Right ventricle myocardium superior (tissue), 1 donor: ENCODE results near the gene TMEM205. TPM values are rescaled to one million over a fixed set of nuclear protein-coding genes. Genes with fewer than 3 reads are reported as not detected.
"Not testable (repeated sequence)": the region's sequence is repeated elsewhere in the genome, so short reads cannot be mapped to it uniquely, and the experiment has no call there.

Experiments
- ATAC-seq: fragments of 200-7000 bp; cut with Tn5 transposase; one replicate; pipeline ENCODE4 v1.9.1; 2020; ENCODE audit warnings: mild to moderate bottlenecking; ENCODE audit not compliant: poor library complexity
- DNase-seq: peaks from one replicate; pipeline ENCODE4 v3.0.0-alpha.2; 2020
- intact Hi-C: fragments of 100-400 bp; cut with DNase I; formaldehyde crosslinking; loops from one replicate; pipeline ENCODE4 v1.11.2; 2022
- total RNA-seq: library from RNA; stranded (reverse); fragmentation: NEBNext Ultra II Directional; extraction: Animal tissue kit (Norgen Biotek cat#: 25700); gene quantifications from one replicate; pipeline ENCODE4 v1.2.1, GENCODE V29; 2021
- donor health status: DM: no; HTN: yes; CAD: no; lungs with severe emphysema.

Gene TMEM205
- total RNA-seq, 1 donor from 2014 or later = 105 TPM

GRCh38 chr19:11374433-11375142 lies 28.5 kb upstream of the TMEM205 start, which contains the start of gene SWSAP1:
Gene SWSAP1 (plus strand): TSS chr19:11374666. CDS start chr19:11374681, 15 bp downstream.
- DNase-seq = peak; percentile 99
- peak; percentile 95 for ATAC-seq
- intact Hi-C loops = no loop called here

DNA sequence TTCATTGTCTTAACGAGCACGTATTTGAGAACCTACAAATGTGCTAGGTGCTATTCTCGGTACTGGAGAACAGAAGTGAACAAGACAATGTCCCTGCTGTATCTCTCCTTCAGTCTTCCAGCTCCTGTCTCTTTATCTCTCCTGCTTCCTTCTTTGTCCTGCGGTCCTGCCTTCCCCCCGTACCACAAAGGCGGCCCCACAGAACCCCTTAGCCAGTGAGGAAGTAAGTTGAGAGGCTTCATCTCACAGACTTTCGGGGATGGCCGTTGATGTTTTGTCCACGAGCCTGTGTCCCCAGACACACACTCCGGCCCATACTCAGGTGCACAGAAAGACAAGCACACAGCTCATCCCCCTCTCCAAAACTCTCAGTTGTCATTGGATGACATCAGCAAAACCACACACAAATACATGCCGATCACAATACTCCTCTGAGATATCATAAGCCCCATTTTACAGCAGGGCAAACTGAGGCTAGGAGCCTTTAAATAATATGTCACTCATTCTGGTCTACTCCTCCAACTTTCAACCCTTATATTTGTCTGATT lies 27.9 kb upstream of the TMEM205 start:
- ATAC-seq (no peak), DNase-seq (no peak)
- intact Hi-C loops = no loop called here

DNA sequence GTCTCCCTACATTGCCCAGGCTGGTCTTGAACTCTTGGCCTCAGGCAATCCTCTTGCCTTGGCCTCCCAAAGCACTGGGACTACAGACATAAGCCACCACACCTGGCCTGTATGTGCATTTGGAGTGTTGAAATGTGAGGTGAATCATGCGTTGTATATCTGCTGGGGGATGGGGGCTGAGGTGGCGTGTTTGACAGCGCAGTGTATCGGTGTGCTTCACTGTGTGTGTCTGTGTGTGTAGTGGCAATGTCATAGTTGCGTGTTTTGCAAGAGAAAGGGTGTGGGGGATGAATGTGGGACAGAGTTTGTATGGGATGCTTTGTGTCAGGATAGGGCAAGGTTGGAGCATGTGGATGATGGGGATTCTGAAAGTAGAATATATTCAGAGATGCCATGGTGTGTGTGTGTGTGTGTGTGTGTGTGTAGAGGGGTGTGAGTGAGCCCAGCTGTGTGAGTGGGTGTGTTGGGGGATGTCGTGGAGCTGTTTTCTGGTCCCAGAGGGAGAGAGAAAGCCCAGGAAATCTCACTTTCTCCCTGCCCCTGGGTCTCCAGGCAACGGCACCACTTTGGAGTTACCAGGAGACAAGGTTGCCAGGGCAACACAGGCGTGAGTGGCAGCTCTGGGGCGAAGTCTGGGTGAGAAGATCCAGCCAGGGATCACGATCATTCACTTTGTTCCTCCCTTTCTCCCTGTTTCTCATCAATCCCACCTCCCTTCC lies 27.3 kb upstream of the TMEM205 start:
- ATAC-seq = no peak
- intact Hi-C loops = no loop called here
- no peak for DNase-seq

- intact Hi-C loops = no loop called here
- no peak for ATAC-seq
Measured at GRCh38 chr19:11370744-11371143, 24.7 kb upstream of the TMEM205 start.

DNA sequence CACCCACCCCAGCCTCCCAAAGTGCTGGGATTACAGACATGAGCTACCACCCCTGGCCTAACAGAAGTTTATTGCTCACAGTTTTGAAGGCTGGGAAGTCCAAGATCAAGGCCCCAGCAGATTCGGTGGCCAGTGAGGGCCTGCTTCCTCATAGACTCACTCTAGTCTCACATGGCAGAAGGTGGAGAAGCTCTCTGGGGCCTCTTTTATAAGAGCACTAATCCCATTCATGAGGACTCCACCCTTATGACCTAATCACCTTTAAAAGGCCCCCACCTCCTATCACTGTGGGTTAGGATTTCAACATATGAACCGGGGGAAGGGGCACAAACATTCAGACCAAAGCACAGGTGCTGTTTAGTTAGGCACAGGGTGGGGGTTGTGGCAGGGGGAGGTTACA lies 21.5 kb upstream of the TMEM205 start:
- no peak for ATAC-seq
- no peak for DNase-seq
- intact Hi-C loops = no loop called here

More at GRCh38 chr19:11370744-11371143, 24.7 kb upstream of the TMEM205 start:
- DNase-seq = no peak

DNA sequence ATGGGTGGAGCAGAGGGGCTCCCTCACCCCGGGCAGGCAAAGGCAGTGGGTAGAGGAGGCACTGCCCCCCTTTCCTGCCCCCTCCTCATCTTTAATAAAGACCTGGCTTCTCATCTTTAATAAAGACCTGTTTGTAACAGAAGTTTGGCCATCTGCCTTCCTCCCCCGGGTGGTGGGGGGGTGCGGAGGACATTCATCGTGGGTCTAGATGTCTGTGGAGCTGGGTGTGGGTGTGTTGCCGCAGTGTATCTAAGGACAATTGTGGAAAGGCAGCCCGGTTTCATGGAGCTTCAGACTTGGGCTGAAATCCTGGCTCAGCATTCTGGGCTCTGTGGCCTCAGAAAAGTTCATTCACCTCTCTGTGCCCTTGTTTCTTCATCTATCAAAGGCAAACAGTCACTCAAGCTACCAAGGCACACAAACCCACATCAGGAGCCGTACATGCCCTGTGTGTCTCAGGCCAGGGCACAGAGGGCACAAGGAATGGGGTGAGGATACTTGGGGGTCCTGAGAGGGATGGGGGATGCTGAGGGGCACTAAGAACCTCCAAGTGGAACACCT lies 19.6 kb upstream of the TMEM205 start:
- intact Hi-C loops = no loop called here
- DNase-seq (no peak), ATAC-seq (no peak)

GRCh38 chr19:11364935-11365334 lies 18.9 kb upstream of the TMEM205 start:
- no peak for ATAC-seq
- intact Hi-C loops = no loop called here
- no peak for DNase-seq

GRCh38 chr19:11364296-11364904 lies 18.3 kb upstream of the TMEM205 start:
- ATAC-seq (no peak), DNase-seq (no peak)
- intact Hi-C loops = no loop called here

- no peak for ATAC-seq
- intact Hi-C loops = no loop called here
- no peak for DNase-seq
Measured at GRCh38 chr19:11363881-11364280, 17.8 kb upstream of the TMEM205 start.

- intact Hi-C loops = no loop called here
- DNase-seq (no peak), ATAC-seq (no peak)
Measured at GRCh38 chr19:11361771-11362731, 16.0 kb upstream of the TMEM205 start.

DNA sequence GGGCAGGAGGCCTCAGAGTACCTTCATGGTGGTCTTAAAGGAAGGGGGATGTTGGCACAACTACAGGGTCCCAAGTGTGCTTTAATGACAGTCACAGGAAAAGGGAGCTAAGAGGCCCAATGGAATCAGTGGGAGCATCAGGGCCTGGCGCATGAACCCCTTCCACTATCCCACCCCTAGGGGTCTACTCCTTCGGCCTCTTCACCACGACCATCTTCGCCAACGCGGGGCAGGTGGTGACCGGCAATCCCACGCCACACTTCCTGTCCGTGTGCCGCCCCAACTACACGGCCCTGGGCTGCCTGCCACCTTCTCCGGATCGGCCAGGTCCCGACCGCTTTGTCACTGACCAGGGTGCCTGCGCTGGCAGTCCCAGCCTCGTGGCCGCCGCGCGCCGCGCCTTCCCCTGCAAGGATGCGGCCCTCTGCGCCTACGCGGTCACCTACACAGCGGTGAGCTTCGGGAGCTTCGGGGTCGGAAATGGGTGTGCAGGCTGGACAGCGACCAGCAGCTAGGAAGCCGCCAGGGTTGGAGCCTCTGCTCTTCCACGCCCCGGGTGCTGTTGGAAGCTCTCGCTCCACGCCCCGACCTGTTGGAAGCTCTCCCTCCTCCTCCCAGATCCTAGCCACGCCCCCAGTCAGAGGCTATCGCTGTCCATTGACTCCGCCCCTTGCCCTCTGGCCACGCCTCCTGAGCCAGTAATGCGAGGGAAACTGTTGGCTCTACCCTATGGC lies 15.1 kb upstream of the TMEM205 start:
- DNase-seq = peak; percentile 63
- intact Hi-C loops = no loop called here
- peak; percentile 49 for ATAC-seq

DNA sequence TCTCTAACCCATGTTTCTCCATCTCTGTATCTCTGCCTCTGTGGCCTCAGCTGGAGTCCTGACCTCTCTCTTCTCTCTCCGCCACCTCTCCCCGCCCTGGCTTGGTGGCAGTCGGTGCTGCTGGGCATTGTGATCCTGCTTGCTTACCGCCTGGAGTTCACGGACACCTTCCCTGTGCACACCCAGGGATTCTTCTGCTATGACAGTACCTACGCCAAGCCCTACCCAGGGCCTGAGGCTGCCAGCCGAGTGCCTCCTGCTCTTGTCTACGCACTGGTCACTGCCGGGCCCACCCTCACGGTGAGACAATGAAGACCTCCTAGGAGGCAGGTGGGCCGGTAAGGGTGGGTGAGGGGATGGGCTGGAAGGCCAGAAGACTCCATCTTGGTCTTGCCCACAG lies 13.4 kb upstream of the TMEM205 start:
- intact Hi-C loops = no loop called here
- ATAC-seq = no peak
- no peak for DNase-seq

- no peak for ATAC-seq
- intact Hi-C loops = no loop called here
- no peak for DNase-seq
Measured at GRCh38 chr19:11356676-11357550, 10.8 kb upstream of the TMEM205 start.

- DNase-seq (no peak), ATAC-seq (no peak)
- intact Hi-C loops = no loop called here
Measured at GRCh38 chr19:11356074-11356397, 10.0 kb upstream of the TMEM205 start.

GRCh38 chr19:11355160-11356073 lies 9.3 kb upstream of the TMEM205 start, which contains the start of gene PLPPR2:
Gene PLPPR2 (plus strand): TSS chr19:11355432. CDS start chr19:11357674, 2,242 bp downstream.
- intact Hi-C loops = no loop called here
- DNase-seq = peak; percentile 98
- ATAC-seq = peak; percentile 98

DNA sequence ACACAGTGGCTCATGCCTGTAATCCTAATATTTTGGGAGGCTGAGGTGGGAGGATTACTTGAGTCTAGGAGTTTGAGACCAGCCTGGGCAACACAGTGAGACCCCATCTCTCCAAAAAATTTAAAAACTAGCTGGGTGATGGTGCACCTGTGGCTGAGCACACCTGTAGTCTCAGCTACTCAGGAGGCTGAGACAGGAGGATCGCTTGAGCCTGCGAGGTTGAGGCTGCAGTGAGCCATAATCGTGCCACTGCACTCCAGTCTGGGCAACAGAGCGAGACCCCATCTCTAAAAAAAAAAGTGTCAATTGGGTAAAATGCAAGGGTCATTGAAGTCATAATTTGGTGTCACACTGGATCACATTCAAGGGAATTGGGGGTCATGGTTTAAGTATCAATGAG lies 8.0 kb upstream of the TMEM205 start:
- DNase-seq, intact Hi-C loops, ATAC-seq: not testable (repeated sequence)
